Endothelial cell of umbilical vein (primary cell): Measurements from ENCODE around the gene CACNG5. TPM values are rescaled to one million over a fixed set of nuclear protein-coding genes. Genes with fewer than 3 reads are reported as not detected.

ENCODE experiments used
- BruUV-seq: library from RNA; stranded (reverse); fragments of 400-500 nt; replicated peaks from 2 replicates; lab custom pipeline; 2021; lab: Mats Ljungman, UMichigan
- CTCF ChIA-PET: fragments of 300-600, 350-600 bp; sonication (Branson Sonifier 250); formaldehyde crosslinking; loops from one replicate; lab custom pipeline; 2021; ENCODE audit warnings: antibody characterized with exemption, inconsistent platforms; lab: Charles Lee
- POLR2A ChIA-PET: fragments of 300-600, 350-600 bp; sonication (Branson Sonifier 250); formaldehyde crosslinking; loops from one replicate; lab custom pipeline; 2021; ENCODE audit warnings: antibody characterized with exemption, inconsistent platforms; lab: Charles Lee
- DNase-seq: peaks from one replicate; pipeline ENCODE4 v3.0.0-alpha.2; 2011; ENCODE audit warnings: low read depth, low spot score
- FAIRE-seq: peaks from 2 replicates; lab custom pipeline; 2011; peaks lifted over from hg19 to GRCh38; lab: Jason Lieb, UNC
- H2AFZ ChIP-seq: 2 replicates; pipeline ENCODE4 v1.6.0; 2012; ENCODE audit warnings: low read depth, low read length, control low read depth, inconsistent platforms
- H3K27ac ChIP-seq: 2 replicates; pipeline ENCODE4 v1.5.1; 2011; ENCODE audit warnings: low read depth, mild to moderate bottlenecking, control low read depth, low read length, moderate library complexity; ENCODE audit not compliant: insufficient read depth
- H3K27me3 ChIP-seq, 2 experiments: 2 replicates each; pipeline versions ENCODE4 v1.6.0 to v1.6.1; 2011; ENCODE audit warnings: low read length in 2 of 2, mixed read lengths in 1 of 2; ENCODE audit not compliant: control insufficient read depth in 2 of 2, insufficient read depth in 2 of 2
- H3K36me3 ChIP-seq, 2 experiments: 2 replicates in 1 of 2; 3 replicates in 1 of 2; pipeline ENCODE4 v1.5.1; 2011; ENCODE audit warnings: low read length in 2 of 2, mild to moderate bottlenecking in 1 of 2, moderate library complexity in 1 of 2; ENCODE audit not compliant: control insufficient read depth in 2 of 2, insufficient read depth in 2 of 2; ENCODE audit errors: extremely low read depth in 1 of 2
- H3K4me1 ChIP-seq: 3 replicates; pipeline ENCODE4 v1.5.1; 2011; ENCODE audit warnings: mild to moderate bottlenecking, low read length; ENCODE audit not compliant: control insufficient read depth, insufficient read depth; ENCODE audit errors: extremely low read depth
- H3K4me2 ChIP-seq: 2 replicates; pipeline ENCODE4 v1.6.1; 2011; ENCODE audit warnings: low read length, control low read depth, mixed read lengths; ENCODE audit not compliant: insufficient read depth
- H3K4me3 ChIP-seq, 3 experiments: fragments of 200-600 bp in 1 of 3; sonication (generic), shearing (Covaris generic) in 1 of 3; replicated peaks in 1 of 3; 2 replicates each; pipeline ENCODE4 v1.5.1; 2011 to 2016; ENCODE audit warnings: control low read depth in 3 of 3, low read length in 3 of 3, mild to moderate bottlenecking in 2 of 3, inconsistent platforms in 1 of 3, low read depth in 1 of 3, moderate library complexity in 1 of 3; ENCODE audit not compliant: insufficient read depth in 1 of 3
- H3K79me2 ChIP-seq: 2 replicates; pipeline ENCODE4 v1.6.0; 2012; ENCODE audit warnings: low read length, inconsistent platforms; ENCODE audit not compliant: control insufficient read depth, insufficient read depth
- H3K9ac ChIP-seq: replicated peaks from 2 replicates; pipeline ENCODE3; 2011; ENCODE audit warnings: low read length, control low read depth; ENCODE audit not compliant: insufficient read depth; ENCODE audit errors: extremely low read depth
- H3K9me1 ChIP-seq: replicated peaks from 3 replicates; pipeline ENCODE4 v1.6.0; 2011; ENCODE audit warnings: mild to moderate bottlenecking, low read length; ENCODE audit not compliant: control insufficient read depth, insufficient read depth; ENCODE audit errors: extremely low read depth
- H3K9me3 ChIP-seq: replicated peaks from 2 replicates; pipeline ENCODE4 v1.5.1; 2012; ENCODE audit warnings: low read length, inconsistent platforms; ENCODE audit not compliant: control insufficient read depth, insufficient read depth
- H4K20me1 ChIP-seq: replicated peaks from 2 replicates; pipeline ENCODE3; 2011; ENCODE audit warnings: mild to moderate bottlenecking, low read length; ENCODE audit not compliant: control insufficient read depth, insufficient read depth; ENCODE audit errors: extremely low read depth
- EZH2 ChIP-seq: IDR thresholded peaks from 2 replicates; pipeline ENCODE4 v1.6.1; 2012; ENCODE audit warnings: borderline replicate concordance, low read depth, mild to moderate bottlenecking, moderate library complexity, low read length, inconsistent platforms; ENCODE audit not compliant: severe bottlenecking
- JUN ChIP-seq: IDR thresholded peaks from 2 replicates; pipeline ENCODE4 v1.6.1; 2011; ENCODE audit warnings: borderline replicate concordance, low read depth; ENCODE audit not compliant: insufficient read length, insufficient read depth
- POLR2AphosphoS5 ChIP-seq: IDR thresholded peaks from 2 replicates; pipeline ENCODE4 v1.6.1; 2012; ENCODE audit warnings: low read depth, mild to moderate bottlenecking, control low read depth, low read length, moderate library complexity; ENCODE audit not compliant: insufficient read depth
- dilution Hi-C: fragments of 300-500 bp; cut with MboI; formaldehyde crosslinking; loops from one replicate; pipeline ENCODE4 v1.15.0; 2019; ENCODE audit warnings: low sequenced_read_pairs; ENCODE audit not compliant: extremely low pct_ligation_motif_present
- intact Hi-C: fragments of 100-400 bp; cut with micrococcal nuclease; formaldehyde crosslinking; loops from one replicate; pipeline ENCODE4 v1.10.0; 2022
- polyA plus RNA-seq, 4 experiments: library from polyadenylated mRNA; depleted of rRNA in 3 of 4; stranded (reverse) in 3 of 4; unstranded in 1 of 4; fragments of >200 nt; gene quantifications; 2 replicates each; pipeline versions ENCODE4 v1.2.1 to v1.2.3, GENCODE V29; 2011 to 2012; ENCODE audit warnings: missing spikeins in 1 of 4
- total RNA-seq: library from RNA; stranded (reverse); gene quantifications from 2 replicates; pipeline ENCODE4 v1.2.3, GENCODE V29; 2021

CACNG5 gene
- total and polyA plus RNA-seq, 2 donors (not counting 3 experiments of a cell fraction or from before 2014, with no cell fraction given): not detected

DNA sequence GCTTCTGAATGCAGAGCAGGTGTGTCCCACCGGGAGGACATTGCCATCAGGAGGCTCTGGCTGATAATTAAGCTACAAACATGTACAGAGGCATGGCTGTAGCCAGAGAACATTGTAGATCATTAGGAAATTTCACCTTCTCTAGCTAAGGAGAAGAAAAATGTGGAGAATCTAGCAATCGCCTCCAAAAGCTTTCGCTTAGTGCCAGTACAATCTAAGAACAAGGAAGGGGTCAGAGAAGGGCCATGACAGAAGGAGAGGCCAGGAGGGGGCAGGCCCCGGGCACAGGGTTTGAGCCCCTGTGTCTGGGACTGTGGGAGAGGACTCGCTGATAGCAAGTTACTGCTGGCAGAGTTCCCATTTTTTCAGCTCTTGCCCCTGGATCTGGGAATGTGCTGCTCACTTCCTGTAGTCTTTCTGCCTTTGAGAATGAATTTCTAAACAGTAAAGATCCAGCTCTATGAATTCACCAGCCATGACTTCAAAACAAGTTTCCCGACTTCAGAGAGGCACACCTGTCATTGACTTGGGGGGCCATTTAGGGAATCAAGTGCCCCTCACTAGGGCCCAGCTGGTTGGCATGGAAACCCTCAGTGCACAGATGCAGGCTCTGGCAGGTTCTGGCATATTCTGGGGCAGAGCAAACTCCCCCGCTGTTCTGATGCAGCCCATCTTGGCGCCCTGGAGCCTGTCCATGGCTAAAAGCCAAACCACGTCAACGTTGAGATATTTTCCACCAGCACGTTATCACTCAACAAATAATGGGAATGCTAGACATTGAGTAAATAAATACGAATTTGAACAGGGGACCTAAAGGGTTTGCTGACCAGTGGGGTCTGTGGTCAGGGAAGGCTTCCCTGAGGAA lies 70.1 kb downstream of the CACNG5 start:
- H4K20me1 ChIP-seq: no peaks in the 10 kb centered on the region
- H3K4me1 ChIP-seq: peaks cover 9% of the 10 kb centered on the region
- H3K36me3 ChIP-seq: no peaks in the 10 kb centered on the region
- FAIRE-seq: no peak
- no peak overlapping the region for H3K4me3 ChIP-seq
- dilution Hi-C loops (no loop called here), intact Hi-C loops (loop anchor here (10.0 kb wide), 1 partner anchor 1670 kb away; no protein-coding TSS in a partner anchor)
- H3K27ac ChIP-seq: peak overlapping the region; percentile 75
- H2AFZ ChIP-seq: peak overlapping the region; percentile 41
- H3K9ac ChIP-seq: peak overlapping the region; percentile 28
- H3K9me1 ChIP-seq: no peaks in the 10 kb centered on the region
- no peaks in the 10 kb centered on the region for H3K27me3 ChIP-seq
- peak overlapping the region; percentile 46 for H3K4me2 ChIP-seq
- BruUV-seq: no TSS peak
- H3K79me2 ChIP-seq: no peaks in the 10 kb centered on the region
- TF ChIP-seq EZH2: no peak
- TF ChIP-seq JUN: no peak
- peak; percentile 19 for TF ChIP-seq POLR2AphosphoS5
- H3K9me3 ChIP-seq: no peaks in the 10 kb centered on the region
- POLR2A ChIA-PET: no interaction called here
- CTCF ChIA-PET: interaction anchor here (0.7 to 2.8 kb wide), 12 partner anchors 9 to 1673 kb away, joined by 3 to 24 read pairs (median 4); no protein-coding TSS in a partner anchor
- DNase-seq: peak; percentile 82
